ENCODE data around the gene NHP2.

NHP2 gene

GRCh38 chr5:178114325-178115135 is 39.2 kb downstream of the NHP2 start:
- DNase-seq (ENCODE audit: low spot score), result no peak

GRCh38 chr5:178113841-178114324 is 39.8 kb downstream of the NHP2 start:
- DNase-seq (ENCODE audit: low spot score), result no peak

DNA sequence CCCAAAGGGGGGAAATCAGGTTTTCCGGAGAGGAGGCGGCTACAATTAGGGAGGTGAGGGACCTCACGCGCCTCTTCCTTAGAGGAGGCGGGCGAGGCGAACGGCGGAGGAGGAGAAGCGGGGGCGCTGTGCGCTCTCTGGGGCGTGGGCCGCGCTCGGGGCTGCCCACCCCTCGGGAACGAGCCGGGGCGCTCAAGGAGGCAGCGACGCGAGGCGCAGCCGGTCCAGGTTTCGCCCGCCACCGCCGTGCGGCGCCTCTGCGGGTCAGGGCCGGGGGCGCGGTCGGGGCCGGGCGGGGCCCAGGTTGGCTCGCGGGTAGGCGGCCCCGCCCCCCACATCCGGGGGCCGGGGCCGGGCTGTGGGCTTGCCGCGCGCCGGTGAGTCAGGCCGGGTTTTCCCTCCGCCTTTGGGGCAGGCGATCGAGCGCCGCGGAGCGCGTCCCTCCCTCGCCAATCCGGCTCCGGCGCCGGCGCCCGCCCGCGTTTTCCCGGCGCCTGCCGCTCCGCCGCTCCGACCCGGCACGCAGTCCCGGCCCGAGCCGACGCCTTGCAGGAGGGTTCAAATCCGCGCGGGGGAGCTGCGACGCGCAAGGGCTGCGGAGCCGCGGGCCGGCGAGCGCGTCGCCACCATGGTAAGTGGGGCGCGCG is 40.4 kb downstream of the NHP2 start, which contains the start of gene N4BP3:
N4BP3 (plus strand) TSS at position 392 of the 647 bp plus-strand sequence. CDS start 6,052 bp downstream, outside the sequence.
- no peak for DNase-seq (ENCODE audit: low spot score)

GRCh38 chr5:178112545-178112944 is 41.1 kb downstream of the NHP2 start:
- no peak for DNase-seq (ENCODE audit: low spot score)

DNA sequence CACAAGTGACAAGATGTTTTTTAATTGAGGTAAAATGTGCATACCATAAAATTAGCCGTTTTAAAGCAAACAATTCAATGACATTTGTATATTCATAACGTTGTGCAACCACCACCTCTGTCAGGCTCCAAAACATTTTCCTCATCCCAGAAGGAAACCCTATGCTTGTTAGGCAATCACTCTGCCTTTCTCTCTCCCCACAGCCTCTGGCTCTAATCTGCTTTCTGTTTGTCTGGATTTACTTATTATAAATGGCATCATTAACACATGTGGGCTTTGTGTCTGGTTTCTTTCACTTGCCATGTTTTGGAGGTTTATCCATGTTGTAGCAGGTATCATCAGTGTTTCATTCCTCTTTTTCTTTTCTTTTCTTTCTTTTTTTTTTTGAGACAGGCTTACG is 41.8 kb downstream of the NHP2 start:
- no peak for DNase-seq (ENCODE audit: low spot score)

- peak; percentile 5 for DNase-seq (ENCODE audit: low spot score)
These were observed 43.2 kb downstream of the NHP2 start for GRCh38 chr5:178110511-178110910.

- peak; percentile 6 for DNase-seq (ENCODE audit: low spot score)
These were observed 44.7 kb downstream of the NHP2 start for GRCh38 chr5:178108966-178109365.

DNA sequence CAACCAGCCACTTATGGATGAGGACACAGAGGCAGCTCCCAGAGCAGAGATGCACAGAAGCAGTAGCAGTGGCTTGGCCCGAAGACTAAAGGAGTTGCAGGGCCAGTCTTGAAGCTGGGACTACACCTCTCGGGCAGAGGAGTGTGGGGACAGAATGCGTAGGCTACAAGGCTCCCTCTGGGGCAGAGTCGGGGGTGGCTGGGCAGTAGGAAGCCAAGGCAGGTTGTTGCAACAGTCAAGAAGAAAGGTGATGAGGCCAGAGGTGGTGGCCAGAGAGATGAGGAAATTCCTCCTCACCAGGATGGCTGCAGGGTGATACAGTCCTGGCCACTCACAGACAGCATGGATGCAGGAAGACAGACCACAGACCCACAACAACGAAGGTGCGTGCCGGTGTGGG is 45.2 kb downstream of the NHP2 start:
- peak; percentile 6 for DNase-seq (ENCODE audit: low spot score)

- peak; percentile 22 for DNase-seq (ENCODE audit: low spot score)
These were observed 45.9 kb downstream of the NHP2 start for GRCh38 chr5:178107756-178108310.

DNA sequence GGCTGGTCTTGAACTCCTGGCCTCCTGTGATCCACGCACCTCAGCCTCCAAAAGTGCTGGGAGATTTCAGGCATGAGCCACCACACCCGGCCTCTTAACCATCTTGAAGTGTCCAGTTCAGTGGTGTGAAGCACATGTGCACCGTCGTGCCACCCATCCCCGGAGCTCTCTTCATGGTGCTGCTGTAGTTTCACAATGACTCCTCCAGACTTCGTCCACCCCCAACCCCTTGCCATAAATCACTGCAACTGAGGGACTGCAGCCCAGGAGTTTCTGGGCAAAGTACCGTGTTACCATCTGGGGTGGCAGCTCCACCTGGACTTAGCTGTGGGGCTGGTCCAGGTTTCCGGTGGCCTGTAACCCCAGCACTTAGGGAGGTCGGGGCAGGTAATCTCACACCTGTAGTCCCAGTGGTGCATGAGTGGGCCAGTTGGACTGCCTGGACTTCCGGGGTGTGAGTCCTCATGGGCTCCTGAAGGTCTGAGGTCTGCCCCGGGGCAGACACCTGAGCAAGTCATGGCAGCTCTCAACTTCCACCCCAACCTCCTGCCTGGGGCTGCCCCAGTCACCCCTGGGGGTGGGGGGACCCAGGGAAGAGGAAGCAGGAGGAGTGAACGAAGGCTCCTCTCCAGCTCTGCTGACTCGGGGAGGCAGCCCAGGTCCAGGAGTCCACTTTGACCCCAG is 47.0 kb downstream of the NHP2 start:
- DNase-seq (ENCODE audit: low spot score), result peak; percentile 3

GRCh38 chr5:178106086-178106485 is 47.6 kb downstream of the NHP2 start:
- no peak for DNase-seq (ENCODE audit: low spot score)

GRCh38 chr5:178104492-178104891 is 49.2 kb downstream of the NHP2 start:
- no peak for DNase-seq (ENCODE audit: low spot score)

GRCh38 chr5:178103612-178104011 is 50.1 kb downstream of the NHP2 start:
- DNase-seq (ENCODE audit: low spot score), result no peak
